ENCODE data around the gene LSM14B.
A peak's percentile ranks its signal among the peaks of the same experiment; 100 is the strongest.

The LSM14B gene

DNA sequence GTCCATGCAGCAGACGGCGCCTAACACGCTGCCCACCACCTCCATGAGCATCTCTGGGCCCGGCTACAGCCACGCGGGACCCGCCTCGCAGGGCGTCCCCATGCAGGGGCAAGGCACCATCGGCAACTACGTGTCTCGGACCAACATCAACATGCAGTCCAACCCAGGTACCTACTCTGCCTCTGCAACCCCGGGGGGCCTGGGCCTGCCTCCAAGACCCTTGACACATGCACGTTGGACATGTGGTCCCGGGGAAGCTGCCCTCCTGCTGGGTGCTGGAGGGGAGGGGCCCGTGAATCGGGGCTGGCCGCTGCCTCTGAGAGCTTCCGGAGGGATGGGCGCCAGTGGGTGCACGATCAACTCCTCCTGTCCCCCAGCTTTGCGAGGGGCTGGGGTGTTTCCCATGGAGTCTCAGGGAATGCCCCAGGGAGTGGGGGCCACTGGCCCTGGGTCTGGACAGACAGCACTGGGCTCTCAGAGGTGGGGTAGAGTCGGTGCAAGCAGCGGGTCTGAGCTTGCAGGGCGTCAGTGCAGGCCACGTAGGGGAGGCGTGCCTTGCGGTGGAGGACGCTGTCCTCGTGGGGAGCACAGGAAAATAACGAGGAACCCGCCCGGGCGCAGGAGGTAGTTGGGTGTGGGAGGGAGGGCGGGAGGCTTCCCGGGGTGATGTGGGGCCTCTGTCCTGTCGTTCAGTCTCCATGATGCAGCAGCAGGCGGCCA is 40.6 kb downstream of the LSM14B start:
- Histone ChIP-seq H3K14ac (ENCODE audit: low read length in 2 of 2) (no peak overlapping the region), H3K4me3 (ENCODE audit: insufficient read depth in 1 of 2, low read depth in 1 of 2, low read length in 2 of 2) (peak overlapping the region in 1 of 2 experiments; percentile 10), H3K4me1 (ENCODE audit: control insufficient read depth, insufficient read depth, low read depth, low read length) (peaks cover 21% of the 10 kb centered on the region), H3K9ac (ENCODE audit: low read length) (no peak overlapping the region), H4K91ac (ENCODE audit: low read length) (no peak overlapping the region), H3K18ac (ENCODE audit: low read depth in 1 of 2, low read length in 2 of 2) (no peak overlapping the region), H2BK5ac (ENCODE audit: low read depth, low read length, poor library complexity, severe bottlenecking) (no peak overlapping the region), H3K4me2 (ENCODE audit: low read length, poor library complexity, severe bottlenecking) (no peak overlapping the region), H3K27me3 (ENCODE audit: control insufficient read depth in 1 of 2, insufficient read depth in 1 of 2, low read length in 2 of 2) (no peaks in the 10 kb centered on the region), H2AFZ (ENCODE audit: low read depth, low read length) (no peak overlapping the region), H2AK5ac (ENCODE audit: low read length, severe bottlenecking) (no peak overlapping the region), H2BK12ac (ENCODE audit: low read length in 2 of 2) (no peak overlapping the region), H3K4ac (ENCODE audit: low read depth in 1 of 2, low read length in 2 of 2) (no peak overlapping the region), H3K23ac (ENCODE audit: low read length in 2 of 2) (no peak overlapping the region), H3K36me3 (ENCODE audit: control insufficient read depth in 1 of 2, insufficient read depth in 2 of 2, low read depth in 1 of 2, low read length in 2 of 2) (peaks cover 58 to 82% of the 10 kb centered on the region in 2 experiments), H2BK120ac (ENCODE audit: low read depth, low read length) (no peak overlapping the region), H3K79me1 (replicated peaks; ENCODE audit: low read length, poor library complexity, severe bottlenecking) (peaks cover 38% of the 10 kb centered on the region), H3K27ac (ENCODE audit: low read length, poor library complexity, severe bottlenecking) (no peak overlapping the region), H2BK15ac (ENCODE audit: low read depth, poor library complexity, severe bottlenecking) (no peak overlapping the region), H4K8ac (ENCODE audit: low read length) (no peak overlapping the region), H3K9me3 (ENCODE audit: control insufficient read depth, low read length) (no peaks in the 10 kb centered on the region)
- 97% methylated on average over 35 of the region's 38 CpGs for WGBS
- no peak for DNase-seq

DNA sequence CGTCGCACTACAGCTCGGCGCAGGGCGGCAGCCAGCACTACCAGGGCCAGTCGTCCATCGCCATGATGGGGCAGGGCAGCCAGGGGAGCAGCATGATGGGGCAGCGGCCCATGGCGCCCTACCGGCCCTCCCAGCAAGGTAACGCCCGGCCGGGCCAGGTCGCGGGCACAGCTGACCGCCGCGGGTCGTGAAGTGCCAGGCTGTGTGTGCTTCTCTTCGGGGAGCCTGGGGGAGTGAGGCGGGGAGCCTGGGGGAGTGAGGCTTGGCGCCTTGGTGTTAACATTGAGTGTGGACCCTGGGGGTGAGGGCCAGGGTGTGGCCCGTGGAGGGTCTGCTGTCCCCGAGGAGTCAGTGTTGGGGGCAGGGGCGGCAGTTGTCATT is 41.2 kb downstream of the LSM14B start:
- Histone ChIP-seq H2BK5ac (ENCODE audit: low read depth, low read length, poor library complexity, severe bottlenecking) (no peak overlapping the region), H2BK15ac (ENCODE audit: low read depth, poor library complexity, severe bottlenecking) (no peak overlapping the region), H2BK12ac (ENCODE audit: low read length in 2 of 2) (no peak overlapping the region), H4K91ac (ENCODE audit: low read length) (no peak overlapping the region), H2BK120ac (ENCODE audit: low read depth, low read length) (no peak overlapping the region), H3K4me3 (ENCODE audit: insufficient read depth in 1 of 2, low read depth in 1 of 2, low read length in 2 of 2) (peak overlapping the region in 1 of 2 experiments; percentile 10), H3K36me3 (ENCODE audit: control insufficient read depth in 1 of 2, insufficient read depth in 2 of 2, low read depth in 1 of 2, low read length in 2 of 2) (peaks cover 64 to 83% of the 10 kb centered on the region in 2 experiments), H3K18ac (ENCODE audit: low read depth in 1 of 2, low read length in 2 of 2) (no peak overlapping the region), H2AFZ (ENCODE audit: low read depth, low read length) (no peak overlapping the region), H3K4me2 (ENCODE audit: low read length, poor library complexity, severe bottlenecking) (no peak overlapping the region), H3K9me3 (ENCODE audit: control insufficient read depth, low read length) (no peaks in the 10 kb centered on the region), H4K8ac (ENCODE audit: low read length) (no peak overlapping the region), H3K4ac (ENCODE audit: low read depth in 1 of 2, low read length in 2 of 2) (no peak overlapping the region), H3K27ac (ENCODE audit: low read length, poor library complexity, severe bottlenecking) (no peak overlapping the region), H3K23ac (ENCODE audit: low read length in 2 of 2) (no peak overlapping the region), H3K4me1 (ENCODE audit: control insufficient read depth, insufficient read depth, low read depth, low read length) (peaks cover 21% of the 10 kb centered on the region), H3K27me3 (ENCODE audit: control insufficient read depth in 1 of 2, insufficient read depth in 1 of 2, low read length in 2 of 2) (no peaks in the 10 kb centered on the region), H3K9ac (ENCODE audit: low read length) (no peak overlapping the region), H2AK5ac (ENCODE audit: low read length, severe bottlenecking) (no peak overlapping the region), H3K79me1 (replicated peaks; ENCODE audit: low read length, poor library complexity, severe bottlenecking) (peaks cover 34% of the 10 kb centered on the region), H3K14ac (ENCODE audit: low read length in 2 of 2) (no peak overlapping the region)
- over 99% methylated on average over 25 of the region's 25 CpGs for WGBS
- no peak for DNase-seq

DNA sequence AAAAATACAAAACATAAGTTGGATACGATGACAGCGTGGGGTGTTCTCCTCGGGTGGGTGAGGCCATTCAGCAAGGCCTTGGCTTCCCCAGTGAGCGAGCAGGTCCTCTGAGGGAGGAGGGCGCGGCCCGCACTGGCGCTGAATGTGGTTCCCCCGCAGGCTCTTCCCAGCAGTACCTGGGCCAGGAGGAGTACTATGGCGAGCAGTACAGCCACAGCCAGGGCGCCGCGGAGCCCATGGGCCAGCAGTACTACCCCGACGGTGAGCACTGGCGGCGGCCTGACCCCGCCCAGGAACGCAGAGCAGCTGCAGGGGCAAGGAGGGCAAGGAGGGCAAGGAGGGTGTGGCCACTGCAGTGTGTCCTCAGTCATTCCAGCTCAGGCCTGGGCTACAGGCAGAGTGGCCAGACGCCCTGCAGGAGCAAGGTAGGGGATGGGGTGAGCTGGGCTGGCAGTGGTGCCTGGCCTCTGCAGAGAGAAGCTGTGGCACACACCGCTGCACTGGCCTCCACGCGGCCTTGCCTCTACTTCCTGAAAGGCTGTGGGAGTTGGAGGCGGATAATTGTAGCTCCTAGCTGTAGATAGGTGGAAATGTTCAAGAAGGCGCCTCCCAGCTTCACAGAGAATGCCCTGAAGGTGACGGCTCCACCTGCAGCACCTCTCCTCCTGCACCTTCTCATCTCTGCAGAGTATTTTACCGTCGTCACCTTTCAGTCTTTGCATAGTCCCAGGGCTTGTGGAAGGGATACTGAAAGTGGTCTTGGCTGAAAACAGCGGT is 41.9 kb downstream of the LSM14B start:
- H3K9me3 ChIP-seq (ENCODE audit: control insufficient read depth, low read length) = no peaks in the 10 kb centered on the region
- no peak overlapping the region for H3K4me3 ChIP-seq (ENCODE audit: insufficient read depth in 1 of 2, low read depth in 1 of 2, low read length in 2 of 2)
- no peak overlapping the region for H2BK120ac ChIP-seq (ENCODE audit: low read depth, low read length)
- peaks cover 70 to 83% of the 10 kb centered on the region in 2 experiments for H3K36me3 ChIP-seq (ENCODE audit: control insufficient read depth in 1 of 2, insufficient read depth in 2 of 2, low read depth in 1 of 2, low read length in 2 of 2)
- no peak overlapping the region for H4K8ac ChIP-seq (ENCODE audit: low read length)
- H3K9ac ChIP-seq (ENCODE audit: low read length) = no peak overlapping the region
- DNase-seq = no peak
- no peak overlapping the region for H3K4me2 ChIP-seq (ENCODE audit: low read length, poor library complexity, severe bottlenecking)
- no peak overlapping the region for H2BK15ac ChIP-seq (ENCODE audit: low read depth, poor library complexity, severe bottlenecking)
- H3K79me1 ChIP-seq (replicated peaks; ENCODE audit: low read length, poor library complexity, severe bottlenecking) = peaks cover 34% of the 10 kb centered on the region
- H2AFZ ChIP-seq (ENCODE audit: low read depth, low read length) = no peak overlapping the region
- H3K27me3 ChIP-seq (ENCODE audit: control insufficient read depth in 1 of 2, insufficient read depth in 1 of 2, low read length in 2 of 2) = no peaks in the 10 kb centered on the region
- peak overlapping the region; percentile 37 for H4K91ac ChIP-seq (ENCODE audit: low read length)
- H3K23ac ChIP-seq (ENCODE audit: low read length in 2 of 2) = no peak overlapping the region
- H3K4me1 ChIP-seq (ENCODE audit: control insufficient read depth, insufficient read depth, low read depth, low read length) = peaks cover 21% of the 10 kb centered on the region
- H3K18ac ChIP-seq (ENCODE audit: low read depth in 1 of 2, low read length in 2 of 2) = no peak overlapping the region
- 96% methylated on average over 29 of the region's 29 CpGs for WGBS
- H2BK12ac ChIP-seq (ENCODE audit: low read length in 2 of 2) = no peak overlapping the region
- no peak overlapping the region for H2AK5ac ChIP-seq (ENCODE audit: low read length, severe bottlenecking)
- no peak overlapping the region for H3K14ac ChIP-seq (ENCODE audit: low read length in 2 of 2)
- no peak overlapping the region for H3K27ac ChIP-seq (ENCODE audit: low read length, poor library complexity, severe bottlenecking)
- H3K4ac ChIP-seq (ENCODE audit: low read depth in 1 of 2, low read length in 2 of 2) = no peak overlapping the region
- no peak overlapping the region for H2BK5ac ChIP-seq (ENCODE audit: low read depth, low read length, poor library complexity, severe bottlenecking)
